IMR-90 (cell line): ENCODE results near the gene RAB34. TPM values are rescaled to one million over a fixed set of nuclear protein-coding genes. Genes with fewer than 3 reads are reported as not detected.

ENCODE experiments used
- ATAC-seq: fragments of 200-7000 bp; cut with Tn5 transposase; 2 replicates; pipeline ENCODE4 v1.9.1; 2020; ENCODE audit warnings: low read depth, mild to moderate bottlenecking, moderate library complexity
- BruUV-seq: library from RNA; stranded (reverse); fragments of 400-500 nt; replicated peaks from 2 replicates; lab custom pipeline; 2021; lab: Mats Ljungman, UMichigan
- CTCF ChIA-PET: fragments of 300-600 bp; formaldehyde crosslinking; extraction: SDS; loops from one replicate; lab custom pipeline; 2021; ENCODE audit warnings: antibody characterized with exemption; lab: Yijun Ruan, JAX
- POLR2A ChIA-PET: fragments of 300-600 bp; sonication (Branson Sonifier 250); formaldehyde crosslinking; loops from one replicate; lab custom pipeline; 2022; ENCODE audit warnings: antibody characterized with exemption; ENCODE audit not compliant: unreplicated experiment; lab: Charles Lee
- DNase-seq: peaks from one replicate; pipeline ENCODE4 v3.0.0; 2013
- H2AFZ ChIP-seq: replicated peaks from 2 replicates; pipeline ENCODE3; 2013; ENCODE audit warnings: low read length, mild to moderate bottlenecking; ENCODE audit not compliant: poor library complexity
- H2AK5ac ChIP-seq: 2 replicates; pipeline ENCODE4 v1.6.1; 2013; ENCODE audit warnings: low read depth, low read length, inconsistent platforms
- H2AK9ac ChIP-seq: replicated peaks from 2 replicates; pipeline ENCODE3; 2013; ENCODE audit warnings: mild to moderate bottlenecking, low read depth, low read length, moderate library complexity; ENCODE audit not compliant: poor library complexity
- H2BK120ac ChIP-seq: 2 replicates; pipeline ENCODE4 v1.6.1; 2013; ENCODE audit warnings: low read depth, low read length, inconsistent platforms
- H2BK15ac ChIP-seq: 3 replicates; pipeline ENCODE4 v1.6.1; 2013; ENCODE audit warnings: low read depth, low read length, inconsistent platforms
- H2BK20ac ChIP-seq: 2 replicates; pipeline ENCODE4 v1.6.1; 2013; ENCODE audit warnings: low read depth, mild to moderate bottlenecking, inconsistent platforms, low read length, moderate library complexity
- H2BK5ac ChIP-seq: 2 replicates; pipeline ENCODE4 v1.6.1; 2013; ENCODE audit warnings: mild to moderate bottlenecking, low read depth, low read length, inconsistent platforms; ENCODE audit not compliant: poor library complexity, severe bottlenecking
- H3K14ac ChIP-seq: replicated peaks from 2 replicates; pipeline ENCODE4 v1.6.1; 2013; ENCODE audit warnings: low read depth, low read length, inconsistent platforms
- H3K18ac ChIP-seq: 2 replicates; pipeline ENCODE4 v1.6.1; 2013; ENCODE audit warnings: low read depth, low read length, control low read depth
- H3K23ac ChIP-seq: 2 replicates; pipeline ENCODE4 v1.6.1; 2013; ENCODE audit warnings: low read depth, low read length, inconsistent platforms
- H3K27ac ChIP-seq: 2 replicates; pipeline ENCODE4 v1.5.1; 2013; ENCODE audit warnings: mild to moderate bottlenecking, control low read depth, low read length; ENCODE audit not compliant: insufficient read depth
- H3K27me3 ChIP-seq: 2 replicates; pipeline ENCODE4 v1.6.1; 2013; ENCODE audit warnings: low read length; ENCODE audit not compliant: control insufficient read depth, insufficient read depth
- H3K36me3 ChIP-seq: 2 replicates; pipeline ENCODE4 v1.6.1; 2013; ENCODE audit warnings: low read length, mixed read lengths; ENCODE audit not compliant: control insufficient read depth, insufficient read depth
- H3K4ac ChIP-seq: 2 replicates; pipeline ENCODE4 v1.6.1; 2013; ENCODE audit warnings: low read depth, low read length, inconsistent platforms
- H3K4me1 ChIP-seq: 2 replicates; pipeline ENCODE4 v1.6.1; 2013; ENCODE audit warnings: low read length, mixed read lengths; ENCODE audit not compliant: control insufficient read depth, insufficient read depth
- H3K4me2 ChIP-seq: 2 replicates; pipeline ENCODE4 v1.6.1; 2013; ENCODE audit warnings: low read depth, mild to moderate bottlenecking, control low read depth, low read length, moderate library complexity
- H3K4me3 ChIP-seq: 2 replicates; pipeline ENCODE4 v1.5.1; 2013; ENCODE audit warnings: low read depth, mild to moderate bottlenecking, control low read depth, low read length, moderate library complexity; ENCODE audit not compliant: insufficient read depth
- H3K56ac ChIP-seq: 2 replicates; pipeline ENCODE4 v1.6.1; 2013; ENCODE audit warnings: low read length, inconsistent platforms; ENCODE audit not compliant: insufficient read depth; ENCODE audit errors: extremely low read depth
- H3K79me1 ChIP-seq, 2 experiments: 2 replicates each; pipeline ENCODE4 v1.6.1; 2013; ENCODE audit warnings: low read length in 2 of 2, inconsistent platforms in 1 of 2, low read depth in 1 of 2
- H3K9ac ChIP-seq: 2 replicates; pipeline ENCODE4 v1.6.1; 2013; ENCODE audit warnings: low read depth, low read length, control low read depth
- H3K9me1 ChIP-seq: 2 replicates; pipeline ENCODE4 v1.6.1; 2013; ENCODE audit warnings: low read length, inconsistent platforms; ENCODE audit not compliant: insufficient read depth
- H3K9me3 ChIP-seq: 2 replicates; pipeline ENCODE4 v1.6.1; 2013; ENCODE audit warnings: low read length; ENCODE audit not compliant: control insufficient read depth, insufficient read depth
- H4K20me1 ChIP-seq: 2 replicates; pipeline ENCODE4 v1.6.1; 2013; ENCODE audit warnings: low read length, inconsistent platforms; ENCODE audit not compliant: insufficient read depth
- H4K5ac ChIP-seq: 2 replicates; pipeline ENCODE4 v1.6.1; 2013; ENCODE audit warnings: mild to moderate bottlenecking, low read depth, low read length, control low read depth
- H4K8ac ChIP-seq, 2 experiments: 2 replicates each; pipeline ENCODE4 v1.6.1; 2013; ENCODE audit warnings: low read depth in 2 of 2, low read length in 2 of 2, control low read depth in 1 of 2, inconsistent platforms in 1 of 2
- H4K91ac ChIP-seq: 2 replicates; pipeline ENCODE4 v1.6.1; 2013; ENCODE audit warnings: low read depth, low read length, inconsistent platforms; ENCODE audit not compliant: insufficient read depth
- CEBPB ChIP-seq: IDR thresholded peaks from 2 replicates; pipeline ENCODE4 v1.6.1; 2012; ENCODE audit warnings: low read depth, low read length, improper control_type of control experiment
- CHD1 ChIP-seq: IDR thresholded peaks from 2 replicates; pipeline ENCODE4 v1.6.1; 2012; ENCODE audit warnings: low read depth, low read length, improper control_type of control experiment
- ELK1 ChIP-seq: fragments of 150-350 bp; IDR thresholded peaks from 2 replicates; pipeline ENCODE4 v1.6.1; 2016; ENCODE audit warnings: low read depth, mild to moderate bottlenecking, low read length, moderate library complexity, borderline replicate concordance
- FOS ChIP-seq: fragments of 150-350 bp; IDR thresholded peaks from 2 replicates; pipeline ENCODE4 v1.6.1; 2016; ENCODE audit warnings: low read depth, low read length
- MAFK ChIP-seq: IDR thresholded peaks from 2 replicates; pipeline ENCODE4 v1.6.1; 2012; ENCODE audit warnings: low read depth, low read length, improper control_type of control experiment
- MXI1 ChIP-seq: IDR thresholded peaks from 2 replicates; pipeline ENCODE4 v1.6.1; 2012; ENCODE audit warnings: low read depth, mild to moderate bottlenecking, low read length, moderate library complexity, borderline replicate concordance
- NFE2L2 ChIP-seq: fragments of 150-350 bp; IDR thresholded peaks from 2 replicates; pipeline ENCODE4 v1.6.1; 2016; ENCODE audit warnings: low read depth, mild to moderate bottlenecking, low read length
- POLR2A ChIP-seq: IDR thresholded peaks from 2 replicates; pipeline ENCODE4 v1.6.1; 2012; ENCODE audit warnings: mild to moderate bottlenecking, low read depth, low read length
- RAD21 ChIP-seq: IDR thresholded peaks from 2 replicates; pipeline ENCODE4 v1.6.1; 2012; ENCODE audit warnings: low read length, improper control_type of control experiment
- SMC3 ChIP-seq: fragments of 150-350 bp; IDR thresholded peaks from 2 replicates; pipeline ENCODE4 v1.6.1; 2016; ENCODE audit warnings: low read depth, mild to moderate bottlenecking, antibody characterized with exemption, low read length, moderate library complexity
- WGBS, 2 experiments: methylation state at CpG; one replicate each; pipeline versions ENCODE4 v1.1.5 to v1.1.7; 2013; ENCODE audit warnings: missing lambda C conversion rate in 2 of 2; ENCODE audit not compliant: insufficient read length in 1 of 2; ENCODE audit errors: extremely low coverage in 2 of 2; 5-methylcytosine and 5-hydroxymethylcytosine counted together
- dilution Hi-C: fragments of 300-500 bp; cut with HindIII; formaldehyde crosslinking; loops from one replicate; pipeline ENCODE4 v1.14.3; 2018; ENCODE audit warnings: low sequenced_read_pairs; ENCODE audit not compliant: unreplicated experiment
- in situ Hi-C: fragments of 300-500 bp; cut with MboI; formaldehyde crosslinking; loops from 3 replicates; pipeline ENCODE4 v1.14.3; 2019; ENCODE audit warnings: low sequenced_read_pairs, inconsistent platforms, mixed read lengths
- intact Hi-C: fragments of 100-400 bp; cut with micrococcal nuclease; formaldehyde crosslinking; loops from 2 replicates; pipeline ENCODE4 v1.10.0; 2022
- polyA plus RNA-seq, 3 experiments: library from polyadenylated mRNA; depleted of rRNA; stranded (reverse); fragments of >200 nt; gene quantifications; 2 replicates each; pipeline ENCODE4 v1.2.3, GENCODE V29; 2012; ENCODE audit warnings: low replicate concordance in 1 of 3
- total RNA-seq: library from RNA; depleted of rRNA; stranded (reverse); fragments of >200 nt; gene quantifications from 2 replicates; pipeline ENCODE4 v1.2.3, GENCODE V29; 2012
- TF ChIP-seq, protein P1 (sequence below): conservative IDR thresholded peaks from 2 replicates; pipeline ENCODE4 v1.5.1; 2012; ENCODE audit warnings: mild to moderate bottlenecking, low read depth, low read length, improper control_type of control experiment
- TF ChIP-seq, protein P2 (sequence below): fragments of 150-350 bp; IDR thresholded peaks from 2 replicates; pipeline ENCODE4 v1.6.1; 2017; ENCODE audit warnings: mild to moderate bottlenecking, antibody characterized with exemption, low read length, low read depth

Gene RAB34
- total and polyA plus RNA-seq, 2 of the 4 experiments (the other 2 are of a cell fraction) = 351 to 387 TPM

DNA sequence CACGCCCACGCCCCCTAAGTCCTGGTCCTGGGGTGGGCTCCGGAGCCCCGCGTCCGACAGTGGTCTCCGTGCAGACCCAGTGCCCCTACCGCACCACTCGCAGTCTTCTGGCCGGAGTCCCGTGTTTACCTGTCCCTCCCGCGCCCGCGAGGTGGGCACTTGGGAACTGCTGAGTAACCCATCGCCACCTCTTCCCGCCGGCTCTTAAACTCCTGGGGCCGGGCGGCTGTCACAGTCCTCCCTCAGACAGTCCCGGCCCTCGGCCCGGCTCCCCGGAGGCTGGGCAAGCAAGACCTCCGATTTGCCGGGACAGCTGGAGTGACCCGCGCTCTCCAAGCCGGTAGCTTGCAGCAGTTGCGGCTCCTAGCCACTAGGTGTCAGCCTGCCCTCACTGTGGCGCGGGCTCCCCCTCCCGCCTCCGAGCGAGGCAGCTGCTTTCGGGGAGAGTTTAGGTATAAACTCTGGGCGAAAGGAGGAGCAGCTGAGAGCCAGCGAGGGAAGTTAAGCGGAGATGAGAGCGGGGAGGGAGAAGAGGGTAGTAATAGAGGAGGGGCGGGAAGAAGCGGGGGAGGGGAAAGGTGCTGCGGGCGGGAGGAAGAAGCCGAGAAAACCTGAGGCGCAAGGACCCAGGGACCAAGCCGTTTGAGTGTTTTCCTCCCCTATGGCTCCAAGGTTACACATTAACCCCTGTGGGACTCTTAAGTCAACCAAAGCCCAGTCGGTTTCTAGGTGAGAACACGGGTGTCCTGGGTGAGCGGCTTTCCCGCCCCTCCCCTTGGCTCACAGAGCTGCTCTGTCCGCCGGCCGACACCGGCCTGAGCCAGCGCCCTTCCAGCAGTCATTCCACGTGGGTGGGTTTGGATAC is 9.2 kb upstream of the RAB34 start:
- peak overlapping the region; percentile 61 for H3K27ac ChIP-seq
- in situ Hi-C loops = no loop called here
- TF ChIP-seq RAD21 = peak; percentile 100
- TF ChIP-seq, protein P1, sequence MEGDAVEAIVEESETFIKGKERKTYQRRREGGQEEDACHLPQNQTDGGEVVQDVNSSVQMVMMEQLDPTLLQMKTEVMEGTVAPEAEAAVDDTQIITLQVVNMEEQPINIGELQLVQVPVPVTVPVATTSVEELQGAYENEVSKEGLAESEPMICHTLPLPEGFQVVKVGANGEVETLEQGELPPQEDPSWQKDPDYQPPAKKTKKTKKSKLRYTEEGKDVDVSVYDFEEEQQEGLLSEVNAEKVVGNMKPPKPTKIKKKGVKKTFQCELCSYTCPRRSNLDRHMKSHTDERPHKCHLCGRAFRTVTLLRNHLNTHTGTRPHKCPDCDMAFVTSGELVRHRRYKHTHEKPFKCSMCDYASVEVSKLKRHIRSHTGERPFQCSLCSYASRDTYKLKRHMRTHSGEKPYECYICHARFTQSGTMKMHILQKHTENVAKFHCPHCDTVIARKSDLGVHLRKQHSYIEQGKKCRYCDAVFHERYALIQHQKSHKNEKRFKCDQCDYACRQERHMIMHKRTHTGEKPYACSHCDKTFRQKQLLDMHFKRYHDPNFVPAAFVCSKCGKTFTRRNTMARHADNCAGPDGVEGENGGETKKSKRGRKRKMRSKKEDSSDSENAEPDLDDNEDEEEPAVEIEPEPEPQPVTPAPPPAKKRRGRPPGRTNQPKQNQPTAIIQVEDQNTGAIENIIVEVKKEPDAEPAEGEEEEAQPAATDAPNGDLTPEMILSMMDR = peak; percentile 99
- peak; percentile 72; the same call in 1 of the 2 replicates for TF ChIP-seq MXI1
- TF ChIP-seq MAFK = no peak
- TF ChIP-seq, protein P2, sequence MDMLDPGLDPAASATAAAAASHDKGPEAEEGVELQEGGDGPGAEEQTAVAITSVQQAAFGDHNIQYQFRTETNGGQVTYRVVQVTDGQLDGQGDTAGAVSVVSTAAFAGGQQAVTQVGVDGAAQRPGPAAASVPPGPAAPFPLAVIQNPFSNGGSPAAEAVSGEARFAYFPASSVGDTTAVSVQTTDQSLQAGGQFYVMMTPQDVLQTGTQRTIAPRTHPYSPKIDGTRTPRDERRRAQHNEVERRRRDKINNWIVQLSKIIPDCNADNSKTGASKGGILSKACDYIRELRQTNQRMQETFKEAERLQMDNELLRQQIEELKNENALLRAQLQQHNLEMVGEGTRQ = no peak
- no peak for TF ChIP-seq ELK1
- no peak for TF ChIP-seq NFE2L2
- no peak for TF ChIP-seq FOS
- no peak for TF ChIP-seq CEBPB
- TF ChIP-seq POLR2A = peak; percentile 62
- TF ChIP-seq CHD1 = peak; percentile 85
- TF ChIP-seq SMC3 = peak; percentile 85

More for the DNA sequence above, 9.2 kb upstream of the RAB34 start:
- H3K4ac ChIP-seq = peak overlapping the region; percentile 55
- peak overlapping the region; percentile 44 to 59; a peak in 2 of 4 replicates for H4K8ac ChIP-seq
- H3K4me3 ChIP-seq = peak overlapping the region; percentile 71
- peak overlapping the region; percentile 82 for H3K4me2 ChIP-seq
- no TSS peak for BruUV-seq
- dilution Hi-C loops (no loop called here), intact Hi-C loops (loop anchor here (1.0 to 2.0 kb wide), 4 partner anchors 23 to 384 kb away; no protein-coding TSS in a partner anchor)
- CTCF ChIA-PET = interaction anchor here (0.6 to 4.0 kb wide), 30 partner anchors 8 to 530 kb away, joined by 3 to 60 read pairs (median 5); partner anchors contain the start of genes BLTP2, FLOT2 and TRAF4
- H2BK15ac ChIP-seq = no peak overlapping the region
- ATAC-seq = peak; percentile 63
- peak overlapping the region; percentile 79 for H3K23ac ChIP-seq
- peak overlapping the region; percentile 96 for H2AFZ ChIP-seq
- H2AK9ac ChIP-seq = peak overlapping the region; percentile 94
- no peaks in the 10 kb centered on the region for H3K9me1 ChIP-seq
- 0 out of 2 replicates have a peak overlapping the region, but pooled peaks have one; percentile 23 for H2BK120ac ChIP-seq
- no peaks in the 10 kb centered on the region for H3K27me3 ChIP-seq
- peak overlapping the region; percentile 52; the same call in 1 of the 2 replicates for H4K91ac ChIP-seq
- H2BK20ac ChIP-seq = no peak overlapping the region
- H3K4me1 ChIP-seq = peaks cover 12% of the 10 kb centered on the region
- POLR2A ChIA-PET = interaction anchor here (0.6 to 1.2 kb wide), 6 partner anchors 17 to 223 kb away, joined by 3 to 6 read pairs (median 3); partner anchors contain the start of gene TRAF4
- WGBS, 2 experiments = 0% methylated on average over 25 of the region's 57 CpGs; no CpG with 5 or more reads in 1 of the 2 experiments
- H3K9me3 ChIP-seq = no peaks in the 10 kb centered on the region
- H2AK5ac ChIP-seq = peak overlapping the region; percentile 13; the same call in 1 of the 2 replicates
- peaks cover 10 to 38% of the 10 kb centered on the region in 2 experiments; a peak in 3 of 4 replicates for H3K79me1 ChIP-seq
- 0 out of 2 replicates have a peak overlapping the region, but pooled peaks have one; percentile 29 for H3K56ac ChIP-seq
- H3K9ac ChIP-seq = peak overlapping the region; percentile 52
- no peak overlapping the region for H4K5ac ChIP-seq
- H2BK5ac ChIP-seq = peak overlapping the region; percentile 22
- peak; percentile 90 for DNase-seq
- peaks cover 27% of the 10 kb centered on the region for H3K36me3 ChIP-seq
- 0 out of 2 replicates have a peak overlapping the region, but pooled peaks have one; percentile 43 for H3K14ac ChIP-seq
- H4K20me1 ChIP-seq = peaks cover 32% of the 10 kb centered on the region
- H3K18ac ChIP-seq = no peak overlapping the region
